Measurements from ENCODE around the gene FOXB1.

FOXB1 gene

GRCh38 chr15:60000824-60001609, 3.1 kb upstream of the FOXB1 start:
- H3K27me3 ChIP-seq (ENCODE audit: control insufficient read depth, insufficient read depth, low read length), result peaks cover 99% of the 10 kb centered on the region
- no peak overlapping the region for H3K9ac ChIP-seq (ENCODE audit: low read length)
- no peaks in the 10 kb centered on the region for H3K9me3 ChIP-seq (ENCODE audit: control insufficient read depth, low read length)
- H3K4me3 ChIP-seq (ENCODE audit: low read length), result no peak overlapping the region
- H3K36me3 ChIP-seq (ENCODE audit: control insufficient read depth, insufficient read depth, low read length), result no peaks in the 10 kb centered on the region
- H3K4me1 ChIP-seq (ENCODE audit: control insufficient read depth, insufficient read depth, low read length), result peaks cover 29% of the 10 kb centered on the region

- Histone ChIP-seq H3K9me3 (ENCODE audit: control insufficient read depth, low read length) (no peaks in the 10 kb centered on the region), H3K27me3 (ENCODE audit: control insufficient read depth, insufficient read depth, low read length) (peaks cover 99% of the 10 kb centered on the region), H3K4me3 (ENCODE audit: low read length) (no peak overlapping the region), H3K36me3 (ENCODE audit: control insufficient read depth, insufficient read depth, low read length) (no peaks in the 10 kb centered on the region), H3K4me1 (ENCODE audit: control insufficient read depth, insufficient read depth, low read length) (peaks cover 30% of the 10 kb centered on the region), H3K9ac (ENCODE audit: low read length) (no peak overlapping the region)
These were observed 2.2 kb upstream of the FOXB1 start for GRCh38 chr15:60001610-60002527.

GRCh38 chr15:60002528-60003218, 1.4 kb upstream of the FOXB1 start:
- no peaks in the 10 kb centered on the region for H3K9me3 ChIP-seq (ENCODE audit: control insufficient read depth, low read length)
- H3K4me3 ChIP-seq (ENCODE audit: low read length), result no peak overlapping the region
- peaks cover 98% of the 10 kb centered on the region for H3K27me3 ChIP-seq (ENCODE audit: control insufficient read depth, insufficient read depth, low read length)
- H3K9ac ChIP-seq (ENCODE audit: low read length), result no peak overlapping the region
- peaks cover 25% of the 10 kb centered on the region for H3K4me1 ChIP-seq (ENCODE audit: control insufficient read depth, insufficient read depth, low read length)
- H3K36me3 ChIP-seq (ENCODE audit: control insufficient read depth, insufficient read depth, low read length), result no peaks in the 10 kb centered on the region

- H3K9ac ChIP-seq (ENCODE audit: low read length), result no peak overlapping the region
- H3K4me1 ChIP-seq (ENCODE audit: control insufficient read depth, insufficient read depth, low read length), result peaks cover 25% of the 10 kb centered on the region
- H3K9me3 ChIP-seq (ENCODE audit: control insufficient read depth, low read length), result no peaks in the 10 kb centered on the region
- H3K36me3 ChIP-seq (ENCODE audit: control insufficient read depth, insufficient read depth, low read length), result no peaks in the 10 kb centered on the region
- H3K4me3 ChIP-seq (ENCODE audit: low read length), result no peak overlapping the region
- peaks cover 98% of the 10 kb centered on the region for H3K27me3 ChIP-seq (ENCODE audit: control insufficient read depth, insufficient read depth, low read length)
These were observed 685 bp upstream of the FOXB1 start for GRCh38 chr15:60003243-60004008.

GRCh38 chr15:60004846-60005351, 788 bp downstream of the FOXB1 start:
- H3K27me3 ChIP-seq (ENCODE audit: control insufficient read depth, insufficient read depth, low read length), result peaks cover 98% of the 10 kb centered on the region
- H3K9ac ChIP-seq (ENCODE audit: low read length), result no peak overlapping the region
- peak overlapping the region; percentile 31 for H3K4me3 ChIP-seq (ENCODE audit: low read length)
- H3K9me3 ChIP-seq (ENCODE audit: control insufficient read depth, low read length), result no peaks in the 10 kb centered on the region
- no peaks in the 10 kb centered on the region for H3K36me3 ChIP-seq (ENCODE audit: control insufficient read depth, insufficient read depth, low read length)
- peaks cover 25% of the 10 kb centered on the region for H3K4me1 ChIP-seq (ENCODE audit: control insufficient read depth, insufficient read depth, low read length)

GRCh38 chr15:60005352-60006202, 1.5 kb downstream of the FOXB1 start:
- Histone ChIP-seq H3K27me3 (ENCODE audit: control insufficient read depth, insufficient read depth, low read length) (peaks cover 98% of the 10 kb centered on the region), H3K4me3 (ENCODE audit: low read length) (peak overlapping the region; percentile 68), H3K4me1 (ENCODE audit: control insufficient read depth, insufficient read depth, low read length) (peaks cover 25% of the 10 kb centered on the region), H3K36me3 (ENCODE audit: control insufficient read depth, insufficient read depth, low read length) (no peaks in the 10 kb centered on the region), H3K9ac (ENCODE audit: low read length) (peak overlapping the region; percentile 61), H3K9me3 (ENCODE audit: control insufficient read depth, low read length) (no peaks in the 10 kb centered on the region)

- peak overlapping the region; percentile 68 for H3K4me3 ChIP-seq (ENCODE audit: low read length)
- peaks cover 98% of the 10 kb centered on the region for H3K27me3 ChIP-seq (ENCODE audit: control insufficient read depth, insufficient read depth, low read length)
- H3K36me3 ChIP-seq (ENCODE audit: control insufficient read depth, insufficient read depth, low read length), result no peaks in the 10 kb centered on the region
- H3K9me3 ChIP-seq (ENCODE audit: control insufficient read depth, low read length), result no peaks in the 10 kb centered on the region
- H3K9ac ChIP-seq (ENCODE audit: low read length), result peak overlapping the region; percentile 61
- H3K4me1 ChIP-seq (ENCODE audit: control insufficient read depth, insufficient read depth, low read length), result peaks cover 25% of the 10 kb centered on the region
These were observed 2.2 kb downstream of the FOXB1 start for GRCh38 chr15:60006203-60006862.

- Histone ChIP-seq H3K4me3 (ENCODE audit: low read length) (peak overlapping the region; percentile 68), H3K9me3 (ENCODE audit: control insufficient read depth, low read length) (no peaks in the 10 kb centered on the region), H3K27me3 (ENCODE audit: control insufficient read depth, insufficient read depth, low read length) (peaks cover 93% of the 10 kb centered on the region), H3K36me3 (ENCODE audit: control insufficient read depth, insufficient read depth, low read length) (no peaks in the 10 kb centered on the region), H3K4me1 (ENCODE audit: control insufficient read depth, insufficient read depth, low read length) (peaks cover 25% of the 10 kb centered on the region), H3K9ac (ENCODE audit: low read length) (peak overlapping the region; percentile 61)
These were observed 2.8 kb downstream of the FOXB1 start for GRCh38 chr15:60006873-60007272.

- no peaks in the 10 kb centered on the region for H3K9me3 ChIP-seq (ENCODE audit: control insufficient read depth, low read length)
- no peak overlapping the region for H3K9ac ChIP-seq (ENCODE audit: low read length)
- H3K4me1 ChIP-seq (ENCODE audit: control insufficient read depth, insufficient read depth, low read length), result peaks cover 20% of the 10 kb centered on the region
- H3K27me3 ChIP-seq (ENCODE audit: control insufficient read depth, insufficient read depth, low read length), result peaks cover 79% of the 10 kb centered on the region
- H3K36me3 ChIP-seq (ENCODE audit: control insufficient read depth, insufficient read depth, low read length), result no peaks in the 10 kb centered on the region
- no peak overlapping the region for H3K4me3 ChIP-seq (ENCODE audit: low read length)
These were observed 5.2 kb downstream of the FOXB1 start for GRCh38 chr15:60009124-60009960.
